Neural cell (in vitro differentiated cells): ENCODE measurements around the gene MYO7B.

ENCODE experiments used
- CTCF ChIP-seq: fragments of 450-650 bp; IDR thresholded peaks from 2 replicates; pipeline ENCODE4 v1.5.1; 2014; ENCODE audit warnings: antibody characterized with exemption, mild to moderate bottlenecking, moderate library complexity; ENCODE audit not compliant: poor library complexity, severe bottlenecking
- EP300 ChIP-seq: fragments of 450-650 bp; conservative IDR thresholded peaks from 2 replicates; pipeline ENCODE4 v1.6.1; 2014; ENCODE audit warnings: antibody characterized with exemption, mild to moderate bottlenecking, moderate library complexity; ENCODE audit not compliant: poor library complexity, severe bottlenecking
- EZH2 ChIP-seq: fragments of 200-600, 300-800 bp; shearing (Covaris generic), sonication (generic); IDR thresholded peaks from 2 replicates; pipeline ENCODE4 v1.6.1; 2014; ENCODE audit warnings: antibody characterized with exemption, low read length, borderline replicate concordance, mild to moderate bottlenecking; ENCODE audit not compliant: insufficient read depth, poor library complexity, severe bottlenecking
- MXI1 ChIP-seq: fragments of 450-650 bp; conservative IDR thresholded peaks from 2 replicates; pipeline ENCODE4 v1.6.1; 2014; ENCODE audit warnings: antibody characterized with exemption, mild to moderate bottlenecking; ENCODE audit not compliant: poor library complexity, severe bottlenecking
- POLR2AphosphoS5 ChIP-seq: IDR thresholded peaks from 2 replicates; pipeline ENCODE4 v1.6.1; 2012
- RAD21 ChIP-seq: fragments of 450-650 bp; conservative IDR thresholded peaks from 2 replicates; pipeline ENCODE4 v1.6.1; 2014; ENCODE audit warnings: antibody characterized with exemption, mild to moderate bottlenecking, moderate library complexity
- TAF1 ChIP-seq: IDR thresholded peaks from 2 replicates; pipeline ENCODE4 v1.6.1; 2012; ENCODE audit warnings: low read depth

DNA sequence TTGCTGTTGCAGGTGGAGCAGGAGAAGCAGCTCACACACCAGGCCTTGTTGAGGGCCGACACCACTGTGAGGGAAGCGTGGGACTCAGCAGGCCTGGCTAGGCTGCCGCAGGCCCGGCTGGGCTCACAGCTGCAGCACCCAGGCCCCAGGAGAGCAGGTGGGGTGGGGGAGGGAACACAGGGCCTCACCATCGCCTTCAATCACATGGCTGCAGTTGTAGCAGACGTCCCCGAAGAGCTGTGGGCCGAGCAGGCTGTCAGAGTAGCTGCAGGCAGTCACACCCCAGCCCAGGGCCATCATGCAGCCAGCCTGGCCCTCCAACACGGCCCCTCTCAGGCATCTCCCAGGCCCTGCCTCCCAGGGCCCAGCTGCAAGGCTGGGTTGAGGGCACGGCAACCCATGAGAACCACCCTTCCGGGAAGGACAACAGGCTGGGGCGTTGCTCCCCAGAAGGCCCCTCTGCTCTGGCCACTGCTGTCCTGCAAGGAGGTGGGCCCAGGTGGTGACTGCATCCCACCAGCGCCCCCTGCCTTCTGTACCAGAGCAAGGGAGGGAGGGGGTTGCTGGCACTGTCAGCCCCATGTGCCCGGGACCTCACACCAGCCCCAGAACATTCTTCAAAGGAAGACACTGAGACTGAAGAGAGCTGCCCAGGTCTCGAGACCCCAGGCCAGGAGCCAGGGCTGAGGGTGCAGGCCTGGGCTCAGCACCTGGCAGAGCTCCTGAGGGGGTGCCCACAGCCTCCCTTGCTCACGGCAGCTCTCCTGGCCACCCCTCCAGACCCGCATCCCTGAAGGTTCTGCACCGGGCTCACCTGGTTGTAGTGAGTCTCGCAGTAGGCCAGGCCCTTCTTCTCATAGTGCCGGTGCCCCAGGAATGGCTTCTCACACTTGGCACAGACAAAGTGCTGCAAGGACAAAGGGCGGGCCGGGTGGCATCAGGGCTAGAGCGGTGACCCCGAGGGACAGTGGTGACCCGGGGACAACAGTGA is 104.9 kb downstream of the MYO7B start:
- TF ChIP-seq CTCF, result no peak
- no peak for TF ChIP-seq MXI1
- no peak for TF ChIP-seq POLR2AphosphoS5
- TF ChIP-seq EZH2, result no peak
- TF ChIP-seq RAD21, result no peak
- TF ChIP-seq EP300, result no peak
- TF ChIP-seq TAF1, result no peak
